K562 (cell line): Measurements from ENCODE around the gene BTBD18. TPM values are rescaled to one million over a fixed set of nuclear protein-coding genes. Genes with fewer than 3 reads are reported as not detected.

Experiments
- EGR1 ChIP-seq: fragments of 450-650 bp; conservative IDR thresholded peaks from 2 replicates; pipeline ENCODE4 v1.6.1; 2017; ENCODE audit warnings: mild to moderate bottlenecking
- ESRRB ChIP-seq: fragments of 250-450 bp; sonication (Bioruptor Pico); IDR thresholded peaks from 2 replicates; pipeline ENCODE4 v1.5.0; 2020; ENCODE audit warnings: mild to moderate bottlenecking, moderate library complexity, borderline replicate concordance
- LEF1 ChIP-seq: fragments of 450-650 bp; IDR thresholded peaks from 2 replicates; pipeline ENCODE4 v1.6.1; 2016; ENCODE audit warnings: mild to moderate bottlenecking
- MECOM ChIP-seq: fragments of 250-450 bp; sonication (Bioruptor Pico); IDR thresholded peaks from 2 replicates; pipeline ENCODE4 v1.8.0; 2022; ENCODE audit warnings: inconsistent platforms
- PHF8 ChIP-seq: fragments of 200-600 bp; sonication (generic); IDR thresholded peaks from 2 replicates; pipeline ENCODE4 v1.6.1; 2012; ENCODE audit warnings: mixed run types, mild to moderate bottlenecking, inconsistent platforms, low read length, moderate library complexity, borderline replicate concordance
- ZNF354B ChIP-seq: fragments of 250-450 bp; sonication (Bioruptor Pico); IDR thresholded peaks from 2 replicates; pipeline ENCODE4 v1.4.0; 2020
- polyA plus RNA-seq, 8 experiments: library from polyadenylated mRNA; depleted of rRNA in 4 of 8; stranded (reverse) in 5 of 8; unstranded in 3 of 8; fragments of >200 nt; fragmentation: Nextera tagmentation in 2 of 8; fragmentation: Illumina TruSeq in 1 of 8; extraction: Ambion mirVana in 2 of 8; extraction: Trizol in 1 of 8; gene quantifications; 2 replicates each; pipeline versions ENCODE4 v1.2.1 to v1.2.3, GENCODE V29; 2011 to 2014; ENCODE audit warnings: inconsistent platforms in 1 of 8, missing spikeins in 1 of 8
- total RNA-seq, 7 experiments: library from RNA; depleted of rRNA in 6 of 7; stranded (reverse); fragments of >200 nt in 6 of 7; fragmentation: Illumina TruSeq in 2 of 7; extraction: Trizol in 2 of 7; gene quantifications; 2 replicates each; pipeline versions ENCODE4 v1.2.1 to v1.2.3, GENCODE V29; 2011 to 2021; ENCODE audit warnings: low replicate concordance in 1 of 7
- TF ChIP-seq, protein P1 (sequence below): fragments of 450-650 bp; formaldehyde crosslinking; IDR thresholded peaks from 2 replicates; pipeline ENCODE4 v1.4.0; 2020; ENCODE audit warnings: mild to moderate bottlenecking, moderate library complexity
- TF ChIP-seq, protein P2 (sequence below): fragments of 450-650 bp; IDR thresholded peaks from 2 replicates; pipeline ENCODE4 v1.6.1; 2018; ENCODE audit not compliant: partially characterized antibody
- TF ChIP-seq, protein P3 (sequence below): fragments of 450-650 bp; IDR thresholded peaks from 2 replicates; pipeline ENCODE4 v1.6.1; 2016; ENCODE audit warnings: mild to moderate bottlenecking, moderate library complexity

The BTBD18 gene
- total and polyA plus RNA-seq, 9 of the 15 experiments (the other 6 are each of a cell fraction or from before 2014, with no cell fraction given): 0.06 TPM; not detected in 8

DNA sequence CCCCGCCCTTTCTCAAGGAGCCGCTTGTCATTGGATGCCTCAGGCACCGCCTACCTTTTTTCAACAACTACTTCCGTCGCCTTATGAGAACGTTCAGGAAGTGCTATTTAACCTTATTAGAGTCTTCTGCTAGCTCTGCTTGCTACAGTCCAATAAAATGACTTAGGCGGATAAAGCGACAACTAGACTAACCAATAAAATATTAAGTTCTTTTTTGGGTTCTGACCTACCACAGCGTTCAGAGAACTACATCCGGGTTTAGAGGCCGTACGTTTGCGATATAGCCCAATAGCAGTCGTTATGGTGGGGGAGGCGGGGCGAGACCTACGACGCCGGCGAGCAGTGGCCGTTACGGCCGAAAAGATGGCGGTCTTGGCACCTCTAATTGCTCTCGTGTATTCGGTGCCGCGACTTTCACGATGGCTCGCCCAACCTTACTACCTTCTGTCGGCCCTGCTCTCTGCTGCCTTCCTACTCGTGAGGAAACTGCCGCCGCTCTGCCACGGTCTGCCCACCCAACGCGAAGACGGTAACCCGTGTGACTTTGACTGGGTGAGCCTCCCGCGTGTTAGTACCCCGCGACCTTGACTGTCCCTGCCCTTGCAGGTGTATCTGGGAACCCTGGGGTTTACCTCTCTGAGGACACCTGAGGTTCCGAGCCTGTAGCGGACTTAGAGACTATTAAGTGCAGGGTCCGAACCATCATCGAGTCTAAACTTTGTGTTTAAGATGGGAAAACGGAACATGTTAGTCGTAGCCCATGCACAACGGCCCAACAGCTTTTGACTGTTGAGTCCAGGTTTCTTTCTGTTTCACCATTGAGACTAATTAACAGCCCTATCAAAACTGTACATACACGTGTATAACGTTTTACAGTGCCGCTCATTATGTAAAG is 39.1 kb downstream of the BTBD18 start, which contains the start of gene TMX2 (continued):
- TF ChIP-seq EGR1: no peak
- TF ChIP-seq MECOM (CRISPR knock-in tag): no peak
- TF ChIP-seq LEF1: 0 out of 2 replicates have a peak, but pooled peaks have one; percentile 36
- TF ChIP-seq, protein P1, sequence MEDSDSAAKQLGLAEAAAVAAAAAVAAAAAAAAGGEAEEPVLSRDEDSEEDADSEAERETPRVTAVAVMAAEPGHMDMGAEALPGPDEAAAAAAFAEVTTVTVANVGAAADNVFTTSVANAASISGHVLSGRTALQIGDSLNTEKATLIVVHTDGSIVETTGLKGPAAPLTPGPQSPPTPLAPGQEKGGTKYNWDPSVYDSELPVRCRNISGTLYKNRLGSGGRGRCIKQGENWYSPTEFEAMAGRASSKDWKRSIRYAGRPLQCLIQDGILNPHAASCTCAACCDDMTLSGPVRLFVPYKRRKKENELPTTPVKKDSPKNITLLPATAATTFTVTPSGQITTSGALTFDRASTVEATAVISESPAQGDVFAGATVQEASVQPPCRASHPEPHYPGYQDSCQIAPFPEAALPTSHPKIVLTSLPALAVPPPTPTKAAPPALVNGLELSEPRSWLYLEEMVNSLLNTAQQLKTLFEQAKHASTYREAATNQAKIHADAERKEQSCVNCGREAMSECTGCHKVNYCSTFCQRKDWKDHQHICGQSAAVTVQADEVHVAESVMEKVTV (CRISPR knock-in tag): no peak
- TF ChIP-seq ESRRB: no peak
- TF ChIP-seq ZNF354B: no peak
- TF ChIP-seq, protein P2, sequence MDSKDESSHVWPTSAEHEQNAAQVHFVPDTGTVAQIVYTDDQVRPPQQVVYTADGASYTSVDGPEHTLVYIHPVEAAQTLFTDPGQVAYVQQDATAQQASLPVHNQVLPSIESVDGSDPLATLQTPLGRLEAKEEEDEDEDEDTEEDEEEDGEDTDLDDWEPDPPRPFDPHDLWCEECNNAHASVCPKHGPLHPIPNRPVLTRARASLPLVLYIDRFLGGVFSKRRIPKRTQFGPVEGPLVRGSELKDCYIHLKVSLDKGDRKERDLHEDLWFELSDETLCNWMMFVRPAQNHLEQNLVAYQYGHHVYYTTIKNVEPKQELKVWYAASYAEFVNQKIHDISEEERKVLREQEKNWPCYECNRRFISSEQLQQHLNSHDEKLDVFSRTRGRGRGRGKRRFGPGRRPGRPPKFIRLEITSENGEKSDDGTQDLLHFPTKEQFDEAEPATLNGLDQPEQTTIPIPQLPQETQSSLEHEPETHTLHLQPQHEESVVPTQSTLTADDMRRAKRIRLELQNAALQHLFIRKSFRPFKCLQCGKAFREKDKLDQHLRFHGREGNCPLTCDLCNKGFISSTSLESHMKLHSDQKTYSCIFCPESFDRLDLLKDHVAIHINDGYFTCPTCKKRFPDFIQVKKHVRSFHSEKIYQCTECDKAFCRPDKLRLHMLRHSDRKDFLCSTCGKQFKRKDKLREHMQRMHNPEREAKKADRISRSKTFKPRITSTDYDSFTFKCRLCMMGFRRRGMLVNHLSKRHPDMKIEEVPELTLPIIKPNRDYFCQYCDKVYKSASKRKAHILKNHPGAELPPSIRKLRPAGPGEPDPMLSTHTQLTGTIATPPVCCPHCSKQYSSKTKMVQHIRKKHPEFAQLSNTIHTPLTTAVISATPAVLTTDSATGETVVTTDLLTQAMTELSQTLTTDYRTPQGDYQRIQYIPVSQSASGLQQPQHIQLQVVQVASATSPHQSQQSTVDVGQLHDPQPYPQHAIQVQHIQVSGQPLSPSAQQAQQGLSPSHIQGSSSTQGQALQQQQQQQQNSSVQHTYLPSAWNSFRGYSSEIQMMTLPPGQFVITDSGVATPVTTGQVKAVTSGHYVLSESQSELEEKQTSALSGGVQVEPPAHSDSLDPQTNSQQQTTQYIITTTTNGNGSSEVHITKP: no peak
- TF ChIP-seq, protein P3, sequence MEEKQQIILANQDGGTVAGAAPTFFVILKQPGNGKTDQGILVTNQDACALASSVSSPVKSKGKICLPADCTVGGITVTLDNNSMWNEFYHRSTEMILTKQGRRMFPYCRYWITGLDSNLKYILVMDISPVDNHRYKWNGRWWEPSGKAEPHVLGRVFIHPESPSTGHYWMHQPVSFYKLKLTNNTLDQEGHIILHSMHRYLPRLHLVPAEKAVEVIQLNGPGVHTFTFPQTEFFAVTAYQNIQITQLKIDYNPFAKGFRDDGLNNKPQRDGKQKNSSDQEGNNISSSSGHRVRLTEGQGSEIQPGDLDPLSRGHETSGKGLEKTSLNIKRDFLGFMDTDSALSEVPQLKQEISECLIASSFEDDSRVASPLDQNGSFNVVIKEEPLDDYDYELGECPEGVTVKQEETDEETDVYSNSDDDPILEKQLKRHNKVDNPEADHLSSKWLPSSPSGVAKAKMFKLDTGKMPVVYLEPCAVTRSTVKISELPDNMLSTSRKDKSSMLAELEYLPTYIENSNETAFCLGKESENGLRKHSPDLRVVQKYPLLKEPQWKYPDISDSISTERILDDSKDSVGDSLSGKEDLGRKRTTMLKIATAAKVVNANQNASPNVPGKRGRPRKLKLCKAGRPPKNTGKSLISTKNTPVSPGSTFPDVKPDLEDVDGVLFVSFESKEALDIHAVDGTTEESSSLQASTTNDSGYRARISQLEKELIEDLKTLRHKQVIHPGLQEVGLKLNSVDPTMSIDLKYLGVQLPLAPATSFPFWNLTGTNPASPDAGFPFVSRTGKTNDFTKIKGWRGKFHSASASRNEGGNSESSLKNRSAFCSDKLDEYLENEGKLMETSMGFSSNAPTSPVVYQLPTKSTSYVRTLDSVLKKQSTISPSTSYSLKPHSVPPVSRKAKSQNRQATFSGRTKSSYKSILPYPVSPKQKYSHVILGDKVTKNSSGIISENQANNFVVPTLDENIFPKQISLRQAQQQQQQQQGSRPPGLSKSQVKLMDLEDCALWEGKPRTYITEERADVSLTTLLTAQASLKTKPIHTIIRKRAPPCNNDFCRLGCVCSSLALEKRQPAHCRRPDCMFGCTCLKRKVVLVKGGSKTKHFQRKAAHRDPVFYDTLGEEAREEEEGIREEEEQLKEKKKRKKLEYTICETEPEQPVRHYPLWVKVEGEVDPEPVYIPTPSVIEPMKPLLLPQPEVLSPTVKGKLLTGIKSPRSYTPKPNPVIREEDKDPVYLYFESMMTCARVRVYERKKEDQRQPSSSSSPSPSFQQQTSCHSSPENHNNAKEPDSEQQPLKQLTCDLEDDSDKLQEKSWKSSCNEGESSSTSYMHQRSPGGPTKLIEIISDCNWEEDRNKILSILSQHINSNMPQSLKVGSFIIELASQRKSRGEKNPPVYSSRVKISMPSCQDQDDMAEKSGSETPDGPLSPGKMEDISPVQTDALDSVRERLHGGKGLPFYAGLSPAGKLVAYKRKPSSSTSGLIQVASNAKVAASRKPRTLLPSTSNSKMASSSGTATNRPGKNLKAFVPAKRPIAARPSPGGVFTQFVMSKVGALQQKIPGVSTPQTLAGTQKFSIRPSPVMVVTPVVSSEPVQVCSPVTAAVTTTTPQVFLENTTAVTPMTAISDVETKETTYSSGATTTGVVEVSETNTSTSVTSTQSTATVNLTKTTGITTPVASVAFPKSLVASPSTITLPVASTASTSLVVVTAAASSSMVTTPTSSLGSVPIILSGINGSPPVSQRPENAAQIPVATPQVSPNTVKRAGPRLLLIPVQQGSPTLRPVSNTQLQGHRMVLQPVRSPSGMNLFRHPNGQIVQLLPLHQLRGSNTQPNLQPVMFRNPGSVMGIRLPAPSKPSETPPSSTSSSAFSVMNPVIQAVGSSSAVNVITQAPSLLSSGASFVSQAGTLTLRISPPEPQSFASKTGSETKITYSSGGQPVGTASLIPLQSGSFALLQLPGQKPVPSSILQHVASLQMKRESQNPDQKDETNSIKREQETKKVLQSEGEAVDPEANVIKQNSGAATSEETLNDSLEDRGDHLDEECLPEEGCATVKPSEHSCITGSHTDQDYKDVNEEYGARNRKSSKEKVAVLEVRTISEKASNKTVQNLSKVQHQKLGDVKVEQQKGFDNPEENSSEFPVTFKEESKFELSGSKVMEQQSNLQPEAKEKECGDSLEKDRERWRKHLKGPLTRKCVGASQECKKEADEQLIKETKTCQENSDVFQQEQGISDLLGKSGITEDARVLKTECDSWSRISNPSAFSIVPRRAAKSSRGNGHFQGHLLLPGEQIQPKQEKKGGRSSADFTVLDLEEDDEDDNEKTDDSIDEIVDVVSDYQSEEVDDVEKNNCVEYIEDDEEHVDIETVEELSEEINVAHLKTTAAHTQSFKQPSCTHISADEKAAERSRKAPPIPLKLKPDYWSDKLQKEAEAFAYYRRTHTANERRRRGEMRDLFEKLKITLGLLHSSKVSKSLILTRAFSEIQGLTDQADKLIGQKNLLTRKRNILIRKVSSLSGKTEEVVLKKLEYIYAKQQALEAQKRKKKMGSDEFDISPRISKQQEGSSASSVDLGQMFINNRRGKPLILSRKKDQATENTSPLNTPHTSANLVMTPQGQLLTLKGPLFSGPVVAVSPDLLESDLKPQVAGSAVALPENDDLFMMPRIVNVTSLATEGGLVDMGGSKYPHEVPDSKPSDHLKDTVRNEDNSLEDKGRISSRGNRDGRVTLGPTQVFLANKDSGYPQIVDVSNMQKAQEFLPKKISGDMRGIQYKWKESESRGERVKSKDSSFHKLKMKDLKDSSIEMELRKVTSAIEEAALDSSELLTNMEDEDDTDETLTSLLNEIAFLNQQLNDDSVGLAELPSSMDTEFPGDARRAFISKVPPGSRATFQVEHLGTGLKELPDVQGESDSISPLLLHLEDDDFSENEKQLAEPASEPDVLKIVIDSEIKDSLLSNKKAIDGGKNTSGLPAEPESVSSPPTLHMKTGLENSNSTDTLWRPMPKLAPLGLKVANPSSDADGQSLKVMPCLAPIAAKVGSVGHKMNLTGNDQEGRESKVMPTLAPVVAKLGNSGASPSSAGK: no peak
- TF ChIP-seq PHF8: peak; percentile 72; the same call in 1 of the 2 replicates
